ENCODE measurements around the gene ATRX.
"Not testable (repeated sequence)": the region's sequence is repeated elsewhere in the genome, so short reads cannot be mapped to it uniquely, and the experiment has no call there.

The ATRX gene

DNA sequence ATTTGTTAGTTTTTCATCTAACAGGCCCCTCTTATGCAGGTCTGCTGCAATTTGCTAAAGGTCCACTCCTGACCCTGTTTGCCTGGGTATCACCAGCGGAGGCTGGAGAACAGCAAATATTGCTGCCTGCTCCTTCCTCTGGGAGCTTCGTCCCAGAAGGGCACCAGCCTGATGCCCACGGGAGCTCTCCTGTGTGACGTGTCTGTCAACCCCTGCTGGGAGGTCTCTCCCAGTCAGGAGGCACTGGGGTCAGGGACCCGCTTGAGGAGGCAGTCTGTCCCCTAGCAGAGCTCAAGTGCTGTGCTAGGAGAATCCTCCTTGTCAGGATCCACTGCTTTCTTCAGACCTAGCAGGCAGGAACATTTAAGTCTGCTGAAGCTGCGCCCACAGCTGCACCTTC lies 30.5 kb downstream of the ATRX start:
- H3K4me3 ChIP-seq (ENCODE audit: low read length) = no peak overlapping the region
- no peak for TF ChIP-seq ZNF274 (IDR thresholded peaks at IDR 0.05; ENCODE audit: low read depth, low read length)

DNA sequence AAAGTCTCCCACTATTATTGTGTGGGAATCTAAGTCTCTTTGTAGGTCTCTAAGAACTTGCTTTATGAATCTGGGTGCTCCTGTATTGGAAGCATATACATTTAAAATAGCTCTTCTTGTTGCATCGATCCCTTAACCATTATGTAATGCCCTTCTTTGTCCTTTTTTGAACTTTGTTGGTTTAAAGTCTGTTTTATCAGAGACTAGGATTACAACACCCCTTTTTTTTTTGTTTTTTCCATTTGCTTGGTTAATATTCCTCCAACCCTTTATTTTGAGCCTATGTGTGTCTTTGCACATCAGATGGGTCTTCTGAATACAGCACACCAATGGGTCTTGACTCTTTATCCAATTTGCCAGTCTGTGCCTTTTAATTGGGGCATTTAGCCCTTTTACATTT lies 32.1 kb downstream of the ATRX start:
- not testable (repeated sequence) for H3K4me3 ChIP-seq (ENCODE audit: low read length)

DNA sequence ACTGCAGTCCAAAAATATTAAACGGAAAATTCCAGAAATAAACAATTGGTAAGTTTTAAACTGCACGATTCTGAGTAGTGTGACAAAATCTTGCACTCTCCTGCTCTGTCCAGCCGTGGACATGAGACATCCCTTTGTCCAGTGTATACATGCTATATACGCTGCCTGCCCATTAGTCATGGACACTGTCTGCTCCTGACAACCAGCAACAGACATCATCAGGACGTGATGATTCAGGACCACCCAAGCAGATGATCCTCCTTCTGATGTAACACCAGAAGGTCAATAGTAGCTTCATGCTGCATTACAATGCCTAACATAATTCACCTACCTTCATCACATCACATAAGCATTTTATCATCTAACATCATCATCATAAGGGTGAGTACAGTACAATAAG lies 36.3 kb downstream of the ATRX start:
- TF ChIP-seq ZNF274 (IDR thresholded peaks at IDR 0.05; ENCODE audit: low read depth, low read length) = no peak

DNA sequence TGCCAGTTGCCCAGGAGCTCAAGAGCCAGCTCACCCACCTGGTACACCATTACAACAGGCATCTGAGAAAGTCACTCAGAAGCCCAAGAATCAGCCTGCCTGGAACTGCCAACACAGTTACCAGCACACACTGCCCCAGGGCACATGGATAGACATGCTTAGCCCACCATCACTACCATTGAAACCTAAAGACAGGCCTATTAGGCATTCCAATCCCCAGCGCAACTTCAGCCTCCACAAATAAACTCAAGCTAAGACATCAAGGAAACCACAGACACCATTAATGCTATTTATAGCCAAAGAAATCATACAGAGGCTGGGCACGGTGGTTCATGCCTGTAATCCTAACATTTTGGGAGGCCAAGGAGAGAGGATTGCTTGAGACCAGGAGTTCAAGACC lies 42.3 kb downstream of the ATRX start:
- no peak overlapping the region for H3K4me3 ChIP-seq (ENCODE audit: low read length)

More for the DNA sequence above, 36.3 kb downstream of the ATRX start:
- H3K4me3 ChIP-seq (ENCODE audit: low read length) = no peak overlapping the region

DNA sequence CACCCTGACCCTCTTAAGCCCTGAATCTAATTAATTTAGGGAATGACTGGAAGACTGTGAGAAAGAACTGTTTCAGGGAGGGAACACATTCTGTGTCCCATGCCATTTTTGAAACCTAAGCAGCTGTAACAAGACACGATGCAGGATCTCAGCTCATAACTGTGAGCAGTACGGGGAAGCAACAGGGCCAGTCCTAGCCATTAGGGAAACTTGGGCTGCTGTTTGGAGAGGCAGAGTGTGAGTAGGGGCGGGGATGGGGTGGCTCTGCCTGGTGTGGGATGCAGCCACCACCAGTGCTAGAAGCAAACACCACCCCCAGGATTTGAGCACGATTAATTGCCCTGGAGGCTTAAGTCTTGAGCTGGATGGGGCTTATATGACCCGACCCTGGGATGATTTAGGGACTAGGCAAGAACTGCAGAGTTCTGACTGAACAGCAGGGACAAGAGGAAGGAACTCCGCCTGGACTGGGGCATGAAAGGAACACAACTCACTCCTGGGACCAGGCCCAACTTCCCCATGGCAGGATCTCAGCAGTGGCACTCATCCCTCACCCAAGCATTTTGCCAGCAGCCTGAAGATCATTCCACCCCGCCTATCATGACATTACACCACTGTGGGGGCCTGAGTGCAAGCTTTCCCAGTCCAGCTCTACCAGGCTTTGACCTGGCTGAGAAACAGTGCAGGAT lies 43.1 kb downstream of the ATRX start:
- H3K4me3 ChIP-seq (ENCODE audit: low read length) = no peak overlapping the region
- no peak for TF ChIP-seq ZNF274 (IDR thresholded peaks at IDR 0.05; ENCODE audit: low read depth, low read length)

More for the DNA sequence above, 42.3 kb downstream of the ATRX start:
- no peak for TF ChIP-seq ZNF274 (IDR thresholded peaks at IDR 0.05; ENCODE audit: low read depth, low read length)

DNA sequence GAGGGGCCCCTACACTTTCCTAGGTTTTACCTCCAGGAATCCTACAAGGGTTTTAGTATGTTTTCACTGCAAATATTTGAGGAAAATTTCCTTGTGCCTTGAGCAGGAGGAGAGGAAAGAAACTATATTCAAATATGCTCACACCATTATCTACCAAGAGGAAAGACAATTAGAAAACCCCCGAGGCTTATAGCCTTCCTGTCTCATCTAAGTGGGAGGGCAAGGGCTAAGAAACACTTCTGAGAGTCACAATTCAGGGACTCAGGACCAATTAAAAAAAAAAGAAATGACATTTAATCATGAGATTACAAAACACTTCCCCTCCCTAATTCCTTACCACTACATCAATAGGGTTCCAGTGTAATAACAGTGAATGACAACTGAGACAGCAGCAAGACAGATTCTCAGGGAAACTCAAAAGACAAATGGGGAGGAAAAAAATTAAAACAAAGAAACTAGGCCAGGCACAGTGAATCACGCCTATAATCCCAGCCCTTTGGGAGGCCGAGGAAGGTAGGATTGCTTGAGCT lies 45.6 kb downstream of the ATRX start:
- no peak overlapping the region for H3K4me3 ChIP-seq (ENCODE audit: low read length)
- no peak for TF ChIP-seq ZNF274 (IDR thresholded peaks at IDR 0.05; ENCODE audit: low read depth, low read length)

DNA sequence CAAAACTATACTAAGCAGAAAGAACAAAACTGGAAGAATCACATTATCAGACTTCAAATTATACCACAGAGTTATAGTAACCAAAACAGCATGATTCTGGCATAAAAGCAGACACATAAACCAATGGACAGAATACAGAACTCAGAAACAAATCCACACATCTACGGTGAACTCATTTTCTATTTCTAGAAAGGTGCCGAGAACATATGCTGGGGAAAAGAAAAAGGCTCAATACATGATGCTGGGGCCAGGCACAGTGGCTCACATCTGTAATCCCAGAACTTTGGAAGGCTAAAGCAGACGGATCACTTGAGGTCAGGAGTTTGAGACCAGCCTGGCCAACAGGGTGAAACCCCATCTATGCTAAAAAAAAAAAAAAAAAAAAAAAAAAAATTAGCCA lies 52.7 kb downstream of the ATRX start:
- no peak overlapping the region for H3K4me3 ChIP-seq (ENCODE audit: low read length)
- no peak for TF ChIP-seq ZNF274 (IDR thresholded peaks at IDR 0.05; ENCODE audit: low read depth, low read length)

DNA sequence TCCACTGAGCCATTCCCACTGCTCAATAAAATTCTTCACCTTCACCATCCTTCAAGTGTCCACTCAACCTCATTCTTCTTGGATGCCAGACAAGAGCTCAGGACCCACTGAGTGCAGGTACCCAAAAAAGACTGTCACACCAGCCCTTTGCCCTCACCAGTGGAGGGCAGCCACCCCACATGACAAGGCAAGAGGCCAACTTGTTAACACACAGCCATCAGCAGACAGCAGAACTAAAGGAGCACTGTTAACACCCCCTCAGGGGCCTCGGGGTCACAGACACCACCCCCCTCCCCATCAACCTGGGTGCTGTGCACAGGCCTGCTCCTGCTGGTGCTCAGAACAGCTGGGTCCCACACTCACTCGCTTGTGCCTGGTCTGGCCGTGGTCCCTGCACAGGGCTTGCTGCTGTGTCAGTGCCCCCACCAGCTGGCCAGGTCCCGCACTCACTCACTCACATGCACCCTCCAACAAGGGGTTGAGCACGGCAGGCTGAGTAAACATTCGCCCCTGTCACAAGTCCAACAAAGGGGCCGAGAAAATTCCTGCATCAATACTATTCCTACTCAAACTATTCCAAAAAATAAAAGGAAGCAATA lies 54.1 kb downstream of the ATRX start:
- H3K4me3 ChIP-seq (ENCODE audit: low read length) = no peak overlapping the region
- TF ChIP-seq ZNF274 (IDR thresholded peaks at IDR 0.05; ENCODE audit: low read depth, low read length) = no peak

DNA sequence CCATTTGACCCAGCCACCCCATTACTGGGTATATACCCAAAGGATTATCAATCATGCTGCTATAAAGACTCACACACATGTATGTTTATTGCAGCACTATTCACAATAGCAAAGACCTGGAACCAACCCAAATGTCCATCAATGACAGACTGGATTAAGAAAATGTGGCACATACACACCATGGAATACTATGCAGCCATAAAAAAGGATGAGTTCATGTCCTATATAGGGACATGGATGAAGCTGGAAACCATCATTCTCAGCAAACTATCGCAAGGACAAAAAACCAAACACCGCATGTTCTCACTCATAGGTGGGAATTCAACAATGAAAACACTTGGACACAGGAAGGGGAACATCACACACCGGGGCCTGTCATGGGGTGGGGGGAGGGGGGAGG lies 59.9 kb downstream of the ATRX start:
- H3K4me3 ChIP-seq (ENCODE audit: low read length) = not testable (repeated sequence)

DNA sequence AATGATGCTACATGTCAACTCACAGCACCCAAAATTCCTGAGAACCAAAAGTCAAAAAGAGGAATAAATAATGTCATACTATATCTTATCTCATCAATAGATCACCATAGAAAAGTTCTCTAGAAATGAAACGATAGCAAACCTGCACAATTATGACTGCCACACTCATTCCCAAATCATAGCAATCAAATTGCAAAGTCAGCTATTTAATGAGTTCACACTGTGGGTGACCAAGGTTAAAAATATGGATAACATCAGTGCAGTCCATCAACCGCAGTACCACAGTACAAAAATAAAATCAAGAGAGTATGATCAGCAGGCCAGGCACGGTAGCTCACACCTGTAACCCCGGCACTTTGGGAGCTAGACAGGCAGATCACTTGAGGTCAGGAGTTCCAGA lies 62.3 kb downstream of the ATRX start:
- no peak overlapping the region for H3K4me3 ChIP-seq (ENCODE audit: low read length)
- TF ChIP-seq ZNF274 (IDR thresholded peaks at IDR 0.05; ENCODE audit: low read depth, low read length) = no peak

DNA sequence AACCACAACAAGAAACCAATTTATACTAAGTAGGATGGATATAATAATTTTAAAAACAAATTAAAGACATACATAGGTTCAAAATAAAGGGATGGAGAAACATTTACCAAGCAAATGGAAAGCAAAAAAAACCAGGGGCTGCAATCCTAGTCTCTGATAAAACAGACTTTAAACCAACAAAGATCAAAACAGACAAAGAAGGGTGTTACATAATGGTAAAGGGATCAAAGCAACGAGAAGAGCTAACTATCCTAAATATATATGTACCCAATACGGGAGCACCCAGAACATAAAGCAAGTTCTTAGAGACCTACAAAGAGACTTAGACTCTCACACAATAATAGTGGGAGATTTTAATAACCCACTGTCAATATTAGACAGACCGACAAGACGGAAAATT lies 66.6 kb downstream of the ATRX start:
- H3K4me3 ChIP-seq (ENCODE audit: low read length) = no peak overlapping the region
- no peak for TF ChIP-seq ZNF274 (IDR thresholded peaks at IDR 0.05; ENCODE audit: low read depth, low read length)

DNA sequence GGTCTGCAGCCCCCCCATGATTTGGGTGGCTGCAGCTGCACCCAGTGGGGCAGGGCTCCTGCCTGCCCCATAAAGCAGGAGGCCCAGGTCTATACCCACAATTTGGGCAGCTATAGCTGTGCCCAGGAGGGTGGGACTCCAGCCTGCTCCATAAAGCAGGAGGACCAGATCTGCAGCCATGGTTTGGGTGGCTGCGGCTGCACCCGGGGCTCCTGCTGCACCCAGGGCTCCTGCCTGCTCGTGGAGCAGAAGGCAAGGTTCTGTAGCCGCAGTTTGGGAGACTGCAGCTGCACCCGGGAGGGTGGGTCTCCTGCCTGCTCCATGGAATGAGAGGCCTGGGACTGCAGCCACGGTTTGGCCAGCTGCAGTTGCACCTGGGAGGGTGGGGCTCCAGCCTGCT lies 81.1 kb downstream of the ATRX start:
- H3K4me3 ChIP-seq (ENCODE audit: low read length) = no peak overlapping the region
- TF ChIP-seq ZNF274 (IDR thresholded peaks at IDR 0.05; ENCODE audit: low read depth, low read length) = no peak

DNA sequence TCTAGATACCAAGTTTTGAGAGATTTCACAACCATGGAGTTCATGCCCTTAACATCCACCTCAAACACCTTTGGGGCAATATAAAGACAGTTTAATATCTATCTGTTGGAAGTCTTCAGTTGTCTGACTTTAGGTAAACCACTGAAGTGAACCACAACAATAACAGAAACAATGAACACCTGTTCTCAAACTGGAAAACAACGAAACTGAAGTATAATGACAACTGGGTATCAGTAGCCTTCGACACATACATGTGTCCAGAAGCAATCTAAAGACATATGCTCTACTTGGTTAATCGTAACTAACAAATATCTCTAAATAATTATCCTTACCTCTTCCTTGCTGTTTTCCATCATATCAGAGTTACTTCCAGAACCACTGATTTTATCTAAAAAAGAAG lies 87.8 kb downstream of the ATRX start:
- TF ChIP-seq ZNF274 (IDR thresholded peaks at IDR 0.05; ENCODE audit: low read depth, low read length) = no peak
- H3K4me3 ChIP-seq (ENCODE audit: low read length) = no peak overlapping the region

DNA sequence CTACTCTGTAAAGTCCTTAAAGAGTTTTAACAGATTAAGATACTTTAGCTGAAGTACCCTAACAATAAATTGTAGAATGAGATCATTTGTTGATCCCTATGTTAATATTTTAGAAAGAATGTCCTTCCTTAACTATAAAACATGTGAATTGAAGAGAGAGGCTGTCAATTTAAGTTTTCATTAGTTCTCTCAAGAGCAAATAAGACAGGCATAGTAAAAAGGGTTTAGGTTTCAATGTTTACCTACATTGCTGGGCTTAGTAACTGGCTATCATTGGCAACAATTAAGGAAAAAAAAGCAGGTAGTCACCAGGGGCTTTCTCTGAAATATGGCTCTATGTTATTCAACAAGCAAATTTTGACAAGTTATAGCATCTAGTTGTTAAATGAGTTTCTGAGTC lies 91.5 kb downstream of the ATRX start:
- no peak overlapping the region for H3K4me3 ChIP-seq (ENCODE audit: low read length)
- no peak for TF ChIP-seq ZNF274 (IDR thresholded peaks at IDR 0.05; ENCODE audit: low read depth, low read length)

DNA sequence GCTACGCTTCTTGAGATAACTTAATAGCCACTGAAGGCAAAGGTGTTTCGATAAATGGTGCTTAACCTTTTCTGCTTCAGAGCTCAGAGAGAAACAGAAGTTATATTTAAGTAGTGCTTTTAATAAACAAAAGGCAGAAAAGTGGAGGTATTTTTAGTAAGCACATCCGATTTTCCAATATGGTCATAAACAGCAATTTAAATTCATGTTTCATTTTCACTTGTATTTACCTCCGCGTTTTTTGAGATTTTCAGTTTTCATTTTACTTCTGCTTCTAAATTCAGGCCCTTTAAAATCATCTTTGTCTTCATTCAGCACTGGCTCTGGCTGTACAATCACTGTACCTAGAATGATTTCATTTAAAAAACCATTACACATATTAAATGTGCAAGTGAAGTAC lies 92.4 kb downstream of the ATRX start:
- no peak for TF ChIP-seq ZNF274 (IDR thresholded peaks at IDR 0.05; ENCODE audit: low read depth, low read length)
- H3K4me3 ChIP-seq (ENCODE audit: low read length) = no peak overlapping the region

DNA sequence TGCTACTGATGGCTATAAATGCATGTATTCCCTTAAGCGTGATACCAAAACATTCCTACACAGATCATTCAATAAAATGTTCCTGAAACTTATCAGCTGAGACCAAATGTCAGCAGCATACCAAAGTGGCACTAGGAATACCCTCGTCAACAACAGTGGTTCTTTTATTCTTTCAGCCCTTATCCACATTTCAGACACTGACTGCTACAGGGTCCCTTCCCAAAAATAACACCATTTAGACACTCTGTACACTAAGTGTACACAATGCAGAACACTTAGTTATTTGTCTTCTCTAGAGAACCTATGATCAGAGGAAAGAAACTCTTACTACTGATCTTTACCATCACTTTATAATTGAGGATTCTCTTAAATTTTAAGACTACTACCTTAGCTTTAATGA lies 94.1 kb downstream of the ATRX start:
- H3K4me3 ChIP-seq (ENCODE audit: low read length) = no peak overlapping the region
- TF ChIP-seq ZNF274 (IDR thresholded peaks at IDR 0.05; ENCODE audit: low read depth, low read length) = no peak

Data from GM08714 (cell line).